Activated naive CD4-positive, alpha-beta T cell treated with anti-CD3 and anti-CD28 coated beads, Interleukin-2, amount 50 U/mL, for 24 hours (primary cell): ENCODE results near the gene NLGN4X.

Source experiments
- H3K27ac Mint-ChIP-seq: one replicate; pipeline ENCODE4 v1.8.0; 2021; ENCODE audit warnings: mild to moderate bottlenecking, mixed read lengths
- H3K27me3 Mint-ChIP-seq: one replicate; pipeline ENCODE4 v1.8.0; 2021; ENCODE audit warnings: mixed read lengths
- H3K36me3 Mint-ChIP-seq: one replicate; pipeline ENCODE4 v1.8.0; 2021; ENCODE audit warnings: mixed read lengths
- H3K4me1 Mint-ChIP-seq: one replicate; pipeline ENCODE4 v1.8.0; 2021; ENCODE audit warnings: mixed read lengths
- H3K4me3 Mint-ChIP-seq: one replicate; pipeline ENCODE4 v1.8.0; 2021; ENCODE audit warnings: mild to moderate bottlenecking, mixed read lengths
- H3K9me3 Mint-ChIP-seq: one replicate; pipeline ENCODE4 v1.8.0; 2021; ENCODE audit warnings: mixed read lengths

The NLGN4X gene

DNA sequence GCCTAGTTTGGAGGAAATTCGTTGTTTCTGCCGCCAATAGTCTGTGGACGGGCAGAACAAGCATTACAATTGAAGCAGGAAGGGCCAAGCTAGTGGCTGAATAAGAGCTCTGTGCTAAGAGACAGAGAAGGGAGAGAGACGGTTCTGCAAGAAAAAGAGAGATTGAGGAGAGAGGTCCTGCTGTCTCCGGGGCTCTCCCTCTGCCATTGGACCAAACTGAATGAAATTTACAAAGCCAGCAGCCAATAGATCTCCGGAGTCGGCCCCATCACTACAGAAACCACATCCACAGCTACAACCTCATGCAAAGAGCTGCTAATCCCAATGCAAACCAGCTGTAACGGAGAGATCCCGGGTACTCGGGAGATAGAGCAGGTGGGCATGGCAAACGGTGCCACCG is at the start of gene NLGN4X:
TSS of gene NLGN4X (minus strand) at position 148 of the 400 bp plus-strand sequence. CDS start 77,401 bp downstream, outside the sequence.
- no peaks in the 10 kb centered on the region for H3K4me1 Mint-ChIP-seq
- no peaks in the 10 kb centered on the region for H3K36me3 Mint-ChIP-seq
- H3K27ac Mint-ChIP-seq: no peak within 1 kb of the TSS
- H3K4me3 Mint-ChIP-seq: no peak within 1 kb of the TSS
- H3K27me3 Mint-ChIP-seq: peaks cover 23% of the 10 kb centered on the region
- no peaks in the 10 kb centered on the region for H3K9me3 Mint-ChIP-seq

DNA sequence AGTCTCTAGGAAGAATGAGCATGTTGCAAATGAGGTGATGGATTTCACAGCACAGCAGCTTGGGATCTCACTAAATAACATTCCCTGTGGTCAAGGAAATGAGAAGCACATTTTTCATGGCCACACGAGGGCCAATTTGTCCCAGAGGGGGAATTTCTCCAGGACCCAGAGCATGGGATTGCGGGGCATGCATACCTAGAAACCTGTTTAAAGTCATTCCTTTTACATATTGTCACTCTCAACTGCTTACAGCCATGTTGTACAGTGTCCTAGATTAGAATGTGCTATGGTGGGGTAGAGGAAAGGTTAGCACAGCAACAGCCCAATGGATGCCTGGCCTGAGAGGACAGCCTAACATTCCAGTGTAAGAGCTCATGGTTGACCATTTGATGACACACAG is 37.4 kb upstream of the NLGN4X start:
- Mint-ChIP-seq H3K27ac (no peak overlapping the region), H3K27me3 (no peaks in the 10 kb centered on the region), H3K4me3 (no peak overlapping the region), H3K36me3 (no peaks in the 10 kb centered on the region), H3K4me1 (no peaks in the 10 kb centered on the region), H3K9me3 (no peaks in the 10 kb centered on the region)

DNA sequence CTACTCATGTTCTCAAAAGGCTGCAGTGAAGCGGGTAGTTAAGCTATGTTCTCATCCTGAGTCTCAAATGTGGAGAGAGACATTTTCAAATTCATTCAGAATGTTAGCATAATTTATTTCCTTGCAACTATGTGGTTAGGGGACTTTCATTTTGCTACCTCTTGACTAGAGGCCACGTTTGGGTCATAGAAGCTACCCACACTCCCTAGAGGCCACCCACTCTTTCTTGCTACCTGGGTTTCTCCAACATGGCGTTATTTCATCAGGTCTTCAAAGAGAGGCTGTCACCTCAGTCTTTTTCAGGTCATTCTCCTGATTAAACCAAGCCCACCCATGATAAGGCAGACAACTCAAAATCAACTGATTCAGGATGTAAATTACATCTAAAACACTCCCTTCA is 34.3 kb upstream of the NLGN4X start:
- Mint-ChIP-seq H3K27me3 (no peaks in the 10 kb centered on the region), H3K27ac (no peak overlapping the region), H3K36me3 (no peaks in the 10 kb centered on the region), H3K4me1 (no peaks in the 10 kb centered on the region), H3K9me3 (no peaks in the 10 kb centered on the region), H3K4me3 (no peak overlapping the region)

DNA sequence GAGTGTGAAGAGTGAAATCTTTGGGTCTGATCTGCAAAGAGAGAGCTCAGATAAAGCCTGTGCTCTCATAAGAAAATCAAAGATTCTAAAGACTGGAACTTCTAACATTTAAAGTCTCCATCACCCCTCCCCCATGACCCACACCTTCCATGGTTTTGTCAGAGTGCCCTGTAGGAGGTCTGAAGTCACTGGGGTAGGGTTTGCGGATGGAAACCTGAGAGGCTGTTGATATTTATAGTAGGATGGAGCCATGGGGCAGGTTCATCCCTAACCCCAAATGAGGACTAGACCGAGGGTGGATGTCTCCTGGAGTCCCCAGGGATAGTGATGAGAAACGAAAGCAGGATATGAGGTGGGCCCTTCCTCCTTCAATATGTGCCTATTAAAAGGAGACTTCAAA is 28.4 kb upstream of the NLGN4X start:
- H3K4me1 Mint-ChIP-seq: no peaks in the 10 kb centered on the region
- H3K4me3 Mint-ChIP-seq: no peak overlapping the region
- H3K27ac Mint-ChIP-seq: no peak overlapping the region
- H3K9me3 Mint-ChIP-seq: no peaks in the 10 kb centered on the region
- no peaks in the 10 kb centered on the region for H3K36me3 Mint-ChIP-seq
- no peaks in the 10 kb centered on the region for H3K27me3 Mint-ChIP-seq

DNA sequence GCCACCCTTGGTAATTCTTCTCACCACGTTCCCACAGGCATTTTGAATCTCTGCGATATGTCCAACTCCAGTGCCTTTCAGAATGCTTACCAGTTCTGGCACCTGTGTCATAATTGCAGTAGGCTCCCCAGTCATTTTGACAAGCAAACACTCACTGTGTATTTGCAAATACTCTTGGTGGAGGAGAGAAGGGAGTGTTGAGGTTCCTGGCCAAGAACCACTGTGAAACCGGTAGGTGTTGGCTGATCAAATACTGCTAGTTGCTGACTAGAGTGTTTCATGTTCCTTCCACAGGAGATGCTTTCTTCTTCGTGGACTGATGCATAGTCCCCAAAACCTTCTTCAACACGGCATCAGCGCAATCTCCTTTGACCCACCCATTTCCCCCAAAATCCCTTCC is 16.0 kb upstream of the NLGN4X start:
- no peaks in the 10 kb centered on the region for H3K4me1 Mint-ChIP-seq
- no peaks in the 10 kb centered on the region for H3K36me3 Mint-ChIP-seq
- H3K4me3 Mint-ChIP-seq: no peak overlapping the region
- no peaks in the 10 kb centered on the region for H3K9me3 Mint-ChIP-seq
- no peak overlapping the region for H3K27ac Mint-ChIP-seq
- no peaks in the 10 kb centered on the region for H3K27me3 Mint-ChIP-seq

DNA sequence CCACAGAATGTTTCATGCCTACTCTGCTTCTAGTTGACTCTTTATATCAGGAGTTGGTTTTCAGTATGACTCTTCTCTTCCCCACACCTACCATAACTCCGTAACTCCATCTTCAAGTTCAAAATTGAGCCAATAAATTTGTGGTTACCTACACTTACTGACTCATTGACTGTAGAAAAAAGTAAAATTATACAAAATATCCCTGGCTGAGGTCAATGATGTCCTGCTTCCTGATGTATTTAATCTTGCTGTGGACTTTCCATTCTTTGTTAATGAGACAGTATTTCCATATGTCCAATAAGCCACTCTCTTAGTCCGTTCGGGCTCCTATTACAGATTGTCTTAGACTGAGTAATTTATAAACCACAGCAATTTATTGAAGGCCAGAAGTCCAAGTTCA is 9.9 kb upstream of the NLGN4X start:
- Mint-ChIP-seq H3K9me3 (peaks cover 4% of the 10 kb centered on the region), H3K4me1 (no peaks in the 10 kb centered on the region), H3K36me3 (no peaks in the 10 kb centered on the region), H3K27ac (no peak overlapping the region), H3K27me3 (peaks cover 2% of the 10 kb centered on the region), H3K4me3 (no peak overlapping the region)

DNA sequence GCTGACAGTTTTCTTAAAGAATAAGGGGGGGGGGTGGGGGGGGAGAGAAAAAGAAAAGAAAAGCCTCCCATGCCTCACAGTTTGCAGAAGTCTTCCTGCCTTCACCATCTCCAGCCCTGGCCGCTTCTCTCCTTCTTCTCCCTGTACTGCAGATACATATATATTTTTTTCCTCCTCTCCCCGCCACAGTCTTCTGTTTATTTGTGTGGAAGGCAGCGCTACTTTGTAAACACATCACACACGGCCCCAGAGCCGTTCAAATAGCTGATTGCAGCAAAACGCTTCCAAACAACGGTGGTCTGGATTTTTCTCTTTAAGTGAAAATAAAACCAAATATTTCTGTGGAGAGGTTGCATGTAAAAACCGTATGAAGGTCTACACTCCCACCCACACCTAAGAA is 732 bp downstream of the NLGN4X start:
- Mint-ChIP-seq H3K36me3 (no peaks in the 10 kb centered on the region), H3K9me3 (no peaks in the 10 kb centered on the region), H3K27me3 (peaks cover 23% of the 10 kb centered on the region), H3K27ac (no peak overlapping the region), H3K4me3 (no peak overlapping the region), H3K4me1 (no peaks in the 10 kb centered on the region)

DNA sequence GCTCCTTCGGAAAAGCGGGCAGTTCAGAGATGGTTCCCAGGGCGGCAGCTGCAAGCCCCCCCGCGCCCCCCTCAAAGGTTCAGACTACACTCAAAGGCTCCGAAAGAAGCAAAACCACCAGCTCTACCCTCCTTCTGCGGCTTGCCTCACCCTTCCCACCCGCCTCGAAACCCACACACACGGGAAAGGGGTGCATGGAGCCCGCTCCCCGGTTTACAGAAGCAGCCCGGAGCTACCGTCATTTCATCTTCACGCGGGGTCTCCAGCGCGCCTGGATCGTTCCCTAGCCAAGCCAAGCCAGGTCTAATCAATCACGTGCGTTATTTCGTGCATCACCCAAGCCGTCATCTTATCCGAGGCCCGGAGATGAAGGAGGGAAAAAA is 1.2 kb downstream of the NLGN4X start:
- no peaks in the 10 kb centered on the region for H3K9me3 Mint-ChIP-seq
- H3K4me3 Mint-ChIP-seq: no peak overlapping the region
- peaks cover 24% of the 10 kb centered on the region for H3K27me3 Mint-ChIP-seq
- no peak overlapping the region for H3K27ac Mint-ChIP-seq
- H3K36me3 Mint-ChIP-seq: no peaks in the 10 kb centered on the region
- H3K4me1 Mint-ChIP-seq: no peaks in the 10 kb centered on the region

DNA sequence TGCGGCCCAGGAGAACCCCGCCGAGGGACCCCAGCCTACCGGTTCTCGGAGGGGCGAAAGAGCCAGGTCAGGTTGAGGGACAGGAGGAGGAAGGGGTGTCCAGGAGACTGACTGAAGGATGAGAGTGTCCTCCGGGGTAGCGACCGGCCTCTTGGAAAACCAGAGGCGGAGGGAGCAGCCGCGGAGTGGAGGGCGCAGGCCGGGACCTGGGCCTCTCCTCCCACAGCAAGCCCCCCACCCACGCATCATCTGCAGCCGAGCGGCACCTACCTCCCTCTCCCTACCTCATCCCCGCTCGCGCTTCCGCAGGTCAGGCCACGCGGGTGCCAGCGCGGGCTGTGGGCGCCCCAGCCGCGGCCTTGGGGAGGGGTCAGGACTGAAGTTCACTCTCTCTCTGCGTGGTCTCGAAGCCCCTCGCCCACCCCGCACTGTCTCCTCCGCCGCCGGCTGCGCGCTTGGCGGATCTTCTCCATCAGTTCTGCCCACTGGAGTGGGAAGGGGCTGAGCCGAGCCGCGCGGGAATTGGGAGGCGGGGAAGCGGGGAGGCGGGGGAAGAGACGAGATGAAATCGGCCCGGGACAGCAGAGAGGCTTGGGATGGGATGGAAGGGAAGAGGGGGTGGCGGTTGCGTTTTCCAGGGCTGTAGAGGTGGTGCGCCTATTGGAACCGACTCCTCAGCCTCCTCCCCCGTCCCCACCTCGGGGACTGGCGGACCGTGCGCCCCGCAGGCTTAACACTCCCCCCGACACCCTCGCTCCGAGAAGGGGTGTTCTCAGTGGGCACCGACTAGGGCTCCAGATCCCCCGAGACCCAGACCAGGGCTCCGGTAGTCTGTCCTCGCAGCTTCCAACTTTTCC is 1.8 kb downstream of the NLGN4X start:
- H3K36me3 Mint-ChIP-seq: no peaks in the 10 kb centered on the region

DNA sequence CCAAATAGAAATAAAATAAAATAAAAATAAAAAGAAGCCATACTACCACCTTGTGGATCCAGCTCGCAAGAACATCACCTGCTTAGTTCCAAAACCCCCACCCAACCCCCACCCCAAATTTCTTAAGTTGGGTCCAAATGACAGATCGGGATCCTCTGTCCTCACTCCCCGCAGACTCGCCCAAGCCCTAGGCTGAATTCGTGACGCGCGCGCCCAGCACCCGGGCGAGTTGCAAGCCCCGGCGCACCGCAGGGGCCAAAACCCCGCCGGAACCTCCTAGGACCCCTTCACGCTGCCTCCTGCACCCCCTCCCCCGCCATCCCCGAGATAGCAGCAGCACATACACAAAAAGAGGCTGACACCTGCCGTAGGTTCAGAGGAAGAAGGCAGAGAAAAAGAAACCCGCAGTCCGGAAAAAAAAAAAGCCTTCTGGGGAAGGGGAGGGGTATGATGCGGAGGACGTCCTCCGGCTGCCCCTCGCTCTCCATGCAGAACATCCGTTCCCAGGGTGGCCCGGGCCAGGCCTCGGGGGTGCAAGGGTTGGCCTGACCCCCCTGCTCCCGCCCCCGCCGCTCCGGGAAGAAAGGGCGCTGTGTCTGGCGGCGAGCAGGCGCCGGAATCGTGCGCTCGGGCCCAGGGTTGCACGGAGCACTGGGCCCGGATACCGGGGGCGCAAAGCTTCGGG is 2.6 kb downstream of the NLGN4X start:
- no peaks in the 10 kb centered on the region for H3K4me1 Mint-ChIP-seq
- peaks cover 24% of the 10 kb centered on the region for H3K27me3 Mint-ChIP-seq
- H3K9me3 Mint-ChIP-seq: no peaks in the 10 kb centered on the region
- no peak overlapping the region for H3K4me3 Mint-ChIP-seq
- H3K36me3 Mint-ChIP-seq: no peaks in the 10 kb centered on the region
- no peak overlapping the region for H3K27ac Mint-ChIP-seq

More for the DNA sequence above, 1.8 kb downstream of the NLGN4X start:
- Mint-ChIP-seq H3K27ac (no peak overlapping the region), H3K27me3 (peaks cover 24% of the 10 kb centered on the region), H3K4me3 (no peak overlapping the region), H3K9me3 (no peaks in the 10 kb centered on the region), H3K4me1 (no peaks in the 10 kb centered on the region)

DNA sequence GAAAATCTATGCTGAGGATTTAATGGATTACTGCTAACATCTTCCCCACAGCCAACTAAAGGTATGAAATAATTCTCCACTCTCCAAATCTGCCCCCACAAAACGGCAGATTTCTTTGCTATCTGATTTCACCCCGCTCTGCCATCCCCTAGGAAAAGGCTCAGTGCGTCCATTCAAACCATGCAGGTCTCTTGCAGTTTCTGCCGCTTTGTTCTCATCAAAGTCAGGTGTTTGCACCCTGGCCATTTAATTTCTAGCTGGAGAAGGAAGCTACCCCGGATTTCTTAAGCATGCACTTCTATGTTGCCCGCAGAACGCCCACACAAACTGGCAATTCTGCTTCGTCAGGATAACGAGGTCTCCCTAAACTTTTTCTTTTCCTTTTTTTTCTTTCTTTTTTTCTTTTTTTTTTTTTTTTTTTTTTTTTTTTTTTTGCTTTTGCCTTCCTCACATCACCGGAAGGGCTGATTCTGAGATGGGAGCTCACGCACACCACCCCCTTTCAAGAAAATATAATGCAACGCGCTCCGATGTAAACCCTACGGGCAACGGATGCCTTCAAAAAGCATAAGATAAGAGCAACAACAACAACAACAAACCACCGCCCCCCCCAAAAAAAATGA is 3.3 kb downstream of the NLGN4X start:
- no peaks in the 10 kb centered on the region for H3K4me1 Mint-ChIP-seq
- peaks cover 19% of the 10 kb centered on the region for H3K27me3 Mint-ChIP-seq
- H3K9me3 Mint-ChIP-seq: no peaks in the 10 kb centered on the region
- H3K4me3 Mint-ChIP-seq: no peak overlapping the region
- H3K36me3 Mint-ChIP-seq: no peaks in the 10 kb centered on the region
- H3K27ac Mint-ChIP-seq: no peak overlapping the region

DNA sequence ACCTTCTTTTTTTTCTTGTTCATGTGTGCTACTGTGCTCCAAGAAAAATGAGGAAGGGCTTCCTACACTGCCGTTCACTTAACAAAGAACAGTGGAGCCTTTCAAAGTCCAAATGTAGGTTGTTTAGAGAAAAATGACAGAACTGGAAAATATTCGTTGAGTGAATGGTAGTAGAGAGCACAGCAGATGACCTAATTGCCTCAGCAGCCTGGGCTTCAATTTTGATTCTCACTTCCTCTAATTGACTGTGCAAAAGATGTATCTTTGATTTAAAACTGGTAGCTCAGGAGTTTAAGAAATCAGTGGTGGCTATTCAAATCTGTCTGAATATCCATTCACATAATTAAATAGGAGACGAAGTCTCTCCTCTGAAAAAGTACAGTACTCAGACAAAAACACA is 5.2 kb downstream of the NLGN4X start:
- H3K4me1 Mint-ChIP-seq: no peaks in the 10 kb centered on the region
- no peaks in the 10 kb centered on the region for H3K9me3 Mint-ChIP-seq
- no peaks in the 10 kb centered on the region for H3K36me3 Mint-ChIP-seq
- no peak overlapping the region for H3K27ac Mint-ChIP-seq
- peaks cover 10% of the 10 kb centered on the region for H3K27me3 Mint-ChIP-seq
- H3K4me3 Mint-ChIP-seq: no peak overlapping the region

DNA sequence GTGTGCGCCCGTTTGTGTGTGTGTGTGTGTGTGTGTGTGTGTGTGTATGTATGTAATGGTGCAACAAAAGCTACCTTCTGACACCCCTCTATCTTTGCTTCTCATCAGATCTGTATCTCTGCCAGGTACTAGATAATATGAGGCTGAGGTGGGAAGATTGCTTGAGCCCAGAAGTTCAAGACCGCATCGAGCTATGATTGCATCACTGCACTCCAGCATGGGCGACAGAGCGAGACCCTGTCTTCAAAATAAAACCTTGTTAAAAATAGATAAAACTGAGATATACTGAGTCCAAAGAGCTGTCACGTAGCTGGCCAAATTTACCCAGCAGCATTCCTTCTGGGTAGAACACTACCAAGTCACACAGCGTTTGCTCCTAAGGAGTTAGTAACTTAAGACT is 18.4 kb downstream of the NLGN4X start:
- H3K36me3 Mint-ChIP-seq: no peaks in the 10 kb centered on the region

DNA sequence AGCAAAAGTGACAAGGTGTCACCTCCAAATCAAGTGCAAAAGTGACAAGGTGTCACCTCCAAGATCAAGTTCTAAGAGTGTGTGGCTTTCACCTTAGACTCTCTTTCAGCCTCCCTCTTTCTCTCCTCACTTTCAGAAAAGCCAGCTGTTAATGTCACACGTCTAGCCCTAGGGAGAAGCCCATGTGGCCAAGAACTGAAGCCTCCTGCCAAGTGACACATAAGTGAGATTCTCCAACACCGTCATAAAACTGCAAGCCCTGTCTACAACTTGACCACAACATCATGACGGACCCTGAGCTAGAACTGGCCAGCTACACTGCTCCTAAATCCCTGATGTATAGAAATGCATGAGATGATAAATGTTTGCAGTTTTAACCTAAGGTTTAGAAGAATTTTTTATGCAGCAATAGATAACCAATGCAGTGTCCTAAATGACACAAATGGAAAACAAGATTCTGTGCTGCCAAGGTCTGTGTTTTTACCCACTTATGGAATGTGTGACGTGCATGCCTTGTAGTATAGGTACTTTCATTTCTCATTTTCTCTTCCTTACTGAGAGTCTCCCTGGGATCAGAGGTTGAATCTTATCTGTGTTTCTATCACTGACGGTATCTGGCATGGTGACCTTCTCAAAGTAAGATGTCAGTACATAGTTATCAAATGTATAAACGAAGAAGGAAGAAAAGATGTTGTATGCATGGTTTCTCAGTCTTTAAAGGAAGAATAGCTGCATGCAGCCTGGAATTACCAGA is 25.0 kb downstream of the NLGN4X start:
- Mint-ChIP-seq H3K4me3 (no peak overlapping the region), H3K4me1 (no peaks in the 10 kb centered on the region), H3K9me3 (no peaks in the 10 kb centered on the region), H3K36me3 (no peaks in the 10 kb centered on the region), H3K27ac (no peak overlapping the region), H3K27me3 (no peaks in the 10 kb centered on the region)

More for the DNA sequence above, 18.4 kb downstream of the NLGN4X start:
- Mint-ChIP-seq H3K4me1 (no peaks in the 10 kb centered on the region), H3K27ac (no peak overlapping the region), H3K4me3 (no peak overlapping the region), H3K27me3 (no peaks in the 10 kb centered on the region), H3K9me3 (no peaks in the 10 kb centered on the region)

DNA sequence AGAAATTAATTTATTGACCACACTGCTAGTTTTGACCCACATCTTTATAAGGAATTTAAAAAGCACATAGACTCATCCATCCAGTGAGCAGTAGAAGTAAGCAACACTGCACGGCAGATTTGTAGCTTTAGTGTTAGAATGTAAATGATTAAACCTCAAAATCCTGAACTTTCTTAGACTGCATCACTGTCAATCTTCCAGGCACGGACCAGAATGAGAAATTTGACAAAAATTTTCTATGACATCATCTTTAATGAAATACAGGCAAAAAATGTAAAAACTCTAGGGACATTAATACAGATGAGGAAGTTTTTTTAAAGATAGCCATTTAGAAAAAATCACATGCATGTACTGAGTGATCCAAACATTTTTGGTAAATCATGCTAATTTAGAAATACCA is 29.2 kb downstream of the NLGN4X start:
- Mint-ChIP-seq H3K27me3 (no peaks in the 10 kb centered on the region), H3K36me3 (no peaks in the 10 kb centered on the region), H3K4me1 (no peaks in the 10 kb centered on the region), H3K9me3 (no peaks in the 10 kb centered on the region), H3K27ac (no peak overlapping the region), H3K4me3 (no peak overlapping the region)
